CD4-positive, alpha-beta T cell (primary cell): ENCODE results near the gene KRTAP10-2. TPM values are rescaled to one million over a fixed set of nuclear protein-coding genes. Genes with fewer than 3 reads are reported as not detected.
"Not testable (repeated sequence)": the region's sequence is repeated elsewhere in the genome, so short reads cannot be mapped to it uniquely, and the experiment has no call there.

Experiments
- ATAC-seq: fragments of 200-7000 bp; cut with Tn5 transposase; one replicate; pipeline ENCODE4 v1.10.0; 2022; ENCODE audit warnings: mild to moderate bottlenecking; ENCODE audit not compliant: poor library complexity
- CTCF ChIA-PET: fragments of 350-600 bp; sonication (Branson Sonifier 250); formaldehyde crosslinking; loops from one replicate; lab custom pipeline; 2021; ENCODE audit warnings: antibody characterized with exemption, inconsistent platforms; lab: Charles Lee
- POLR2A ChIA-PET: fragments of 350-600 bp; sonication (Branson Sonifier 250); formaldehyde crosslinking; loops from one replicate; lab custom pipeline; 2021; ENCODE audit warnings: antibody characterized with exemption, inconsistent platforms; lab: Charles Lee
- DNase-seq, 14 experiments: peaks; one replicate each; pipeline ENCODE4 v3.0.0-alpha.2; 2013 to 2020; ENCODE audit warnings: mixed read lengths in 2 of 14
- H3K27ac ChIP-seq, 2 donors: one replicate each; pipeline versions ENCODE4 v1.5.1 to v1.7.0; 2013; ENCODE audit warnings: low read length in 2 of 2, low read depth in 1 of 2, mild to moderate bottlenecking in 1 of 2
- H3K27me3 ChIP-seq, 2 experiments: 1 replicate in 1 of 2; 2 replicates in 1 of 2; pipeline versions ENCODE4 v1.6.1 to v1.7.0; 2013; ENCODE audit warnings: low read length in 2 of 2, control low read depth in 1 of 2, mild to moderate bottlenecking in 1 of 2, moderate library complexity in 1 of 2; ENCODE audit not compliant: insufficient read depth in 2 of 2, control insufficient read depth in 1 of 2
- H3K36me3 ChIP-seq: one replicate; pipeline ENCODE4 v1.6.1; 2013; ENCODE audit warnings: low read length, control low read depth; ENCODE audit not compliant: insufficient read depth
- H3K4me1 ChIP-seq: one replicate; pipeline ENCODE4 v1.6.1; 2013; ENCODE audit warnings: low read length, control low read depth; ENCODE audit not compliant: insufficient read depth
- H3K4me3 ChIP-seq: one replicate; pipeline ENCODE4 v1.5.1; 2013; ENCODE audit warnings: mild to moderate bottlenecking, low read length, moderate library complexity
- H3K9me3 ChIP-seq, 2 experiments: 1 replicate in 1 of 2; 2 replicates in 1 of 2; pipeline versions ENCODE4 v1.6.1 to v1.7.0; 2013; ENCODE audit warnings: low read length in 2 of 2, mild to moderate bottlenecking in 2 of 2, control low read depth in 1 of 2, moderate library complexity in 1 of 2; ENCODE audit not compliant: control insufficient read depth in 1 of 2, insufficient read depth in 1 of 2
- H3K27ac Mint-ChIP-seq: one replicate; pipeline ENCODE4 v1.8.0; 2020; ENCODE audit warnings: mixed read lengths
- H3K27me3 Mint-ChIP-seq: one replicate; pipeline ENCODE4 v1.8.0; 2021; ENCODE audit warnings: mixed read lengths
- H3K36me3 Mint-ChIP-seq: one replicate; pipeline ENCODE4 v1.8.0; 2021; ENCODE audit warnings: low read depth, mixed read lengths
- H3K4me1 Mint-ChIP-seq: one replicate; pipeline ENCODE4 v1.8.0; 2021; ENCODE audit warnings: low read depth, mixed read lengths
- H3K4me3 Mint-ChIP-seq: one replicate; pipeline ENCODE4 v1.8.0; 2020; ENCODE audit warnings: mild to moderate bottlenecking, mixed read lengths
- H3K9me3 Mint-ChIP-seq: one replicate; pipeline ENCODE4 v1.8.0; 2020; ENCODE audit warnings: mixed read lengths
- intact Hi-C, 2 experiments: fragments of 100-400 bp; cut with DNase I in 1 of 2; cut with micrococcal nuclease in 1 of 2; formaldehyde crosslinking; loops; one replicate each; pipeline versions ENCODE4 v1.15.1 to v1.9.0; 2023 to 2025; cut with DNase I, micrococcal nuclease
- total RNA-seq, 174 experiments: library from RNA in 2 of 174; stranded (reverse) in 2 of 174; gene quantifications; one replicate each; pipeline ENCODE4 v1.2.3 and lab custom pipeline; 2021 to 2026
- TF ChIP-seq, protein P1 (sequence below): fragments of 200-600 bp; IDR thresholded peaks from one replicate; pipeline ENCODE4 v1.8.0; 2022; ENCODE audit warnings: antibody characterized with exemption, mild to moderate bottlenecking

The KRTAP10-2 gene
- total RNA-seq, 2 experiments from 2014 or later: not detected

DNA sequence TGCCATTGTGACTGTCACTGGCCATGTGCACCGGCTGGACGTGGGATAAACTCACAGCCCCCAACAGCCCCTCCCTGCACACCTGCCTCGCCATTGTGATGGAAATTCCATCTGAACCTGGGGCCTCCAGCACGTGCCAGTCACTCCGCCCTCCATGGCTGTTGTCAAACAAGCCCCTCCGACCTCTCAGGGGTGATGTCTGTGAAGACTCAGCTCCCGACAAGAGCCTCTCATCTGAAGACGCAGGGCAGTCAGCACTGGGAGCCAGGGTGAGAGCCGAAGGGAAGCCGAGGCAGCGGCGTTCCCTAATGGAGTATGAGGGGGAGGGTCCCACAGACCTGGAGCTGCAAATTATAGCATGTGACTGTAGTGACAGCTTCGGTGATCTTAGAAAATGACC lies 1.4 kb upstream of the KRTAP10-2 start:
- TF ChIP-seq, protein P1, sequence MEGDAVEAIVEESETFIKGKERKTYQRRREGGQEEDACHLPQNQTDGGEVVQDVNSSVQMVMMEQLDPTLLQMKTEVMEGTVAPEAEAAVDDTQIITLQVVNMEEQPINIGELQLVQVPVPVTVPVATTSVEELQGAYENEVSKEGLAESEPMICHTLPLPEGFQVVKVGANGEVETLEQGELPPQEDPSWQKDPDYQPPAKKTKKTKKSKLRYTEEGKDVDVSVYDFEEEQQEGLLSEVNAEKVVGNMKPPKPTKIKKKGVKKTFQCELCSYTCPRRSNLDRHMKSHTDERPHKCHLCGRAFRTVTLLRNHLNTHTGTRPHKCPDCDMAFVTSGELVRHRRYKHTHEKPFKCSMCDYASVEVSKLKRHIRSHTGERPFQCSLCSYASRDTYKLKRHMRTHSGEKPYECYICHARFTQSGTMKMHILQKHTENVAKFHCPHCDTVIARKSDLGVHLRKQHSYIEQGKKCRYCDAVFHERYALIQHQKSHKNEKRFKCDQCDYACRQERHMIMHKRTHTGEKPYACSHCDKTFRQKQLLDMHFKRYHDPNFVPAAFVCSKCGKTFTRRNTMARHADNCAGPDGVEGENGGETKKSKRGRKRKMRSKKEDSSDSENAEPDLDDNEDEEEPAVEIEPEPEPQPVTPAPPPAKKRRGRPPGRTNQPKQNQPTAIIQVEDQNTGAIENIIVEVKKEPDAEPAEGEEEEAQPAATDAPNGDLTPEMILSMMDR: no peak
- Histone ChIP-seq H3K4me1 (peaks cover 13% of the 10 kb centered on the region), H3K27ac (no peak overlapping the region), H3K9me3 (peaks cover 5 to 23% of the 10 kb centered on the region in 2 experiments), H3K4me3 (no peak overlapping the region), H3K27me3 (peaks cover 0 to 4% of the 10 kb centered on the region in 2 experiments), H3K36me3 (no peaks in the 10 kb centered on the region)
- CTCF ChIA-PET: no interaction called here
- H3K27me3 Mint-ChIP-seq: no peaks in the 10 kb centered on the region
- H3K4me3 Mint-ChIP-seq: no peak overlapping the region
- H3K9me3 Mint-ChIP-seq: peaks cover 7% of the 10 kb centered on the region
- no peak overlapping the region for H3K27ac Mint-ChIP-seq
- peaks cover 21% of the 10 kb centered on the region for H3K36me3 Mint-ChIP-seq
- peaks cover 19% of the 10 kb centered on the region for H3K4me1 Mint-ChIP-seq
- ATAC-seq (no peak), DNase-seq (no peak)
- POLR2A ChIA-PET: no interaction called here
- intact Hi-C loops: no loop called here

DNA sequence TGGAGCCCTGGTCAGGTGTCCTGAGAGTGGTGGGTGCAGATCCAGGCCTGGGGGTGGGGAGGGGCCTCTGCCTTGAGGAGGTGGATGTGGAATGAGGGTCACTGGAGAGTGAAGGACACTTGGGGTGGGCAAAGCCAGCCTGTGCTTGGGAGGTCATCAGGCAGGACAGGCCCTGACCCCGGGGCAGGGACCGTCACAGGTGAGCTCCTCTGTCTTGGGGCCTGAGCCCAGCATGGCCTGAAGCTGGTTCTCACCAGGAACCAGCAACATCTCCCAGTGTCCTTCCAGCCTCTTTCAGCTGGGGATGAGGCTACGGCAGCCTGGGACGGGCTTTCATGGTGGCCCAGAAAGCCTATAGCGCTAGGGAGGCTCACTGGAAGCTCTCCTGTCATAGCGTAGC lies 831 bp upstream of the KRTAP10-2 start:
- no peak overlapping the region for H3K4me3 ChIP-seq
- H3K4me1 ChIP-seq: peaks cover 18% of the 10 kb centered on the region
- no peak overlapping the region for H3K4me3 Mint-ChIP-seq
- H3K27me3 Mint-ChIP-seq: no peaks in the 10 kb centered on the region
- no peak for ATAC-seq
- DNase-seq: no peak
- POLR2A ChIA-PET: no interaction called here
- TF ChIP-seq, protein P1: no peak
- peaks cover 24% of the 10 kb centered on the region for H3K4me1 Mint-ChIP-seq
- no peak overlapping the region for H3K27ac ChIP-seq
- intact Hi-C loops: no loop called here
- CTCF ChIA-PET: no interaction called here
- H3K27me3 ChIP-seq: peaks cover 0 to 4% of the 10 kb centered on the region in 2 experiments
- no peaks in the 10 kb centered on the region for H3K36me3 ChIP-seq
- no peak overlapping the region for H3K27ac Mint-ChIP-seq
- H3K9me3 Mint-ChIP-seq: peaks cover 11% of the 10 kb centered on the region
- H3K36me3 Mint-ChIP-seq: peaks cover 26% of the 10 kb centered on the region
- peaks cover 6 to 19% of the 10 kb centered on the region in 2 experiments for H3K9me3 ChIP-seq

DNA sequence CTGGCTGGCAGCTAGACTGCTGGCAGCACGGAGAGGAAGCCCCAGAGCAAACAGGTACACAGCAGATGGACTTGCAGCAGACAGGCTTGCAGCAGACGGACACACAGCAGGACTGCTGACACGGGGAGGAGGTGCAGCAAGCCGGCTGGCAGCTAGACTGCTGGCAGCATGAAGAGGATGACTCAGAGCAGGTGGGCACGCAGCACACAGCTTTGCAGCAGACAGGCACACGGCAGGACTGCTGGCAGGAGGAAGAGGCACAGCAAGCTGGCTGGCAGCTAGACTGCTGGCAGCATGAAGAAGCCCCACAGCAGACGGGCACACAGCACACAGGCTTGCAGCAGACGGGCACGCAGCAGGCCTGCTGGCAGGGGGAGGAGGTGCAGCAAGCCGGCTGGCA lies 498 bp downstream of the KRTAP10-2 start:
- Mint-ChIP-seq H3K27me3 (no peaks in the 10 kb centered on the region), H3K36me3 (peaks cover 39% of the 10 kb centered on the region), H3K9me3 (peaks cover 18% of the 10 kb centered on the region), H3K4me1 (peaks cover 30% of the 10 kb centered on the region), H3K4me3 (no peak overlapping the region), H3K27ac (no peak overlapping the region)
- Histone ChIP-seq H3K27me3 (no peaks in the 10 kb centered on the region), H3K4me3 (no peak overlapping the region), H3K36me3 (no peaks in the 10 kb centered on the region), H3K27ac (no peak overlapping the region), H3K9me3 (peaks cover 18 to 25% of the 10 kb centered on the region in 2 experiments), H3K4me1 (peaks cover 18% of the 10 kb centered on the region)
- POLR2A ChIA-PET: no interaction called here
- CTCF ChIA-PET: no interaction called here
- no peak for DNase-seq
- TF ChIP-seq, protein P1: no peak
- no peak for ATAC-seq
- intact Hi-C loops: no loop called here

DNA sequence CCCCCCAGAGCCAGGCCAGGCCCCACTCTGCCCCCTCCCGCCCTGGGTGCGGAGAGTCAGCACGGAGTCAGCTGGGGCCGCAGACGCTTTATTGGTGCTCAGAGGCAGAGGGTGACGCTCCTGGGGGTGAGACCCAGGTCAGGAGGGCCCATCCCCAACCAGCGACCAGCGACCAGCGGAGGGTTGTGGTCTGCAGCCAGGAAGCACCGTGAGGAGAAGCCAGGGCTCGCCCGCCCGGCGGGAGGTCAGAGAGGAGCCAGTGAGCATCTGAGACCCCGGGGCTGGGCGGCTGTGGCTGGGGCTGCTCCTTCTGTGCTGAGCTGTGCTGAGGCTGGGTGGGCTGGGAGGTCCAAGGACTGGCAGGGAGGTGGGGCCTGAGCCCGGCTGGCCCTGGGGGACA lies 1.0 kb downstream of the KRTAP10-2 start:
- H3K27ac Mint-ChIP-seq, H3K27ac ChIP-seq, H3K4me3 Mint-ChIP-seq, DNase-seq, H3K4me3 ChIP-seq, H3K27me3 Mint-ChIP-seq, H3K36me3 ChIP-seq, CTCF ChIA-PET, H3K27me3 ChIP-seq, intact Hi-C loops, POLR2A ChIA-PET, ATAC-seq: not testable (repeated sequence)
- Histone ChIP-seq H3K4me1 (peaks cover 18% of the 10 kb centered on the region), H3K9me3 (peaks cover 18 to 21% of the 10 kb centered on the region in 2 experiments)
- Mint-ChIP-seq H3K9me3 (peaks cover 23% of the 10 kb centered on the region), H3K4me1 (peaks cover 33% of the 10 kb centered on the region), H3K36me3 (peaks cover 44% of the 10 kb centered on the region)
